A673 (cell line): ENCODE results near the gene ST7.

ENCODE experiments used
- EZH2 ChIP-seq: fragments of 200-600 bp; sonication (generic); IDR thresholded peaks from 2 replicates; pipeline ENCODE4 v1.6.1; 2017; ENCODE audit warnings: borderline replicate concordance, low read depth, mild to moderate bottlenecking, mixed read lengths, antibody characterized with exemption, low read length; ENCODE audit not compliant: poor library complexity, severe bottlenecking
- TF ChIP-seq, protein P1 (sequence below): fragments of 300-800, 200-600 bp; sonication (generic); conservative IDR thresholded peaks from 2 replicates; pipeline ENCODE4 v1.5.1; 2017; ENCODE audit warnings: low read depth, mild to moderate bottlenecking, antibody characterized with exemption, low read length, moderate library complexity, mixed read lengths

- TF ChIP-seq, protein P1, sequence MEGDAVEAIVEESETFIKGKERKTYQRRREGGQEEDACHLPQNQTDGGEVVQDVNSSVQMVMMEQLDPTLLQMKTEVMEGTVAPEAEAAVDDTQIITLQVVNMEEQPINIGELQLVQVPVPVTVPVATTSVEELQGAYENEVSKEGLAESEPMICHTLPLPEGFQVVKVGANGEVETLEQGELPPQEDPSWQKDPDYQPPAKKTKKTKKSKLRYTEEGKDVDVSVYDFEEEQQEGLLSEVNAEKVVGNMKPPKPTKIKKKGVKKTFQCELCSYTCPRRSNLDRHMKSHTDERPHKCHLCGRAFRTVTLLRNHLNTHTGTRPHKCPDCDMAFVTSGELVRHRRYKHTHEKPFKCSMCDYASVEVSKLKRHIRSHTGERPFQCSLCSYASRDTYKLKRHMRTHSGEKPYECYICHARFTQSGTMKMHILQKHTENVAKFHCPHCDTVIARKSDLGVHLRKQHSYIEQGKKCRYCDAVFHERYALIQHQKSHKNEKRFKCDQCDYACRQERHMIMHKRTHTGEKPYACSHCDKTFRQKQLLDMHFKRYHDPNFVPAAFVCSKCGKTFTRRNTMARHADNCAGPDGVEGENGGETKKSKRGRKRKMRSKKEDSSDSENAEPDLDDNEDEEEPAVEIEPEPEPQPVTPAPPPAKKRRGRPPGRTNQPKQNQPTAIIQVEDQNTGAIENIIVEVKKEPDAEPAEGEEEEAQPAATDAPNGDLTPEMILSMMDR, result no peak
- TF ChIP-seq EZH2, result no peak
Observed at GRCh38 chr7:117036836-117037235, 83.5 kb downstream of the ST7 start.
